Effector memory CD4-positive, alpha-beta T cell (primary cell): Measurements from ENCODE around the gene EVI5L.
A peak's percentile ranks its signal among the peaks of the same experiment; 100 is the strongest.

Source experiments
- DNase-seq, 3 donors: peaks; one replicate each; pipeline ENCODE4 v3.0.0-alpha.2; 2020
- H3K27ac ChIP-seq: 2 replicates; pipeline ENCODE4 v1.7.0; 2013; ENCODE audit warnings: mild to moderate bottlenecking, low read length, moderate library complexity; ENCODE audit not compliant: insufficient read depth, poor library complexity, severe bottlenecking
- H3K27me3 ChIP-seq: replicated peaks from 2 replicates; pipeline ENCODE4 v1.7.0; 2013; ENCODE audit warnings: mild to moderate bottlenecking, low read length; ENCODE audit not compliant: insufficient read depth, control insufficient read depth, poor library complexity, severe bottlenecking
- H3K36me3 ChIP-seq: 2 replicates; pipeline ENCODE4 v1.7.0; 2013; ENCODE audit warnings: mild to moderate bottlenecking, low read length, moderate library complexity; ENCODE audit not compliant: control insufficient read depth, insufficient read depth
- H3K4me1 ChIP-seq: 2 replicates; pipeline ENCODE4 v1.7.0; 2013; ENCODE audit warnings: low read length, mild to moderate bottlenecking; ENCODE audit not compliant: control insufficient read depth, insufficient read depth, poor library complexity, severe bottlenecking
- H3K4me3 ChIP-seq: 2 replicates; pipeline ENCODE4 v1.7.0; 2013; ENCODE audit warnings: low read length, low read depth, mild to moderate bottlenecking; ENCODE audit not compliant: insufficient read depth, poor library complexity, severe bottlenecking
- H3K9me3 ChIP-seq: 2 replicates; pipeline ENCODE4 v1.7.0; 2013; ENCODE audit warnings: mild to moderate bottlenecking, low read length, moderate library complexity; ENCODE audit not compliant: control insufficient read depth

The EVI5L gene

GRCh38 chr19:7850945-7851622 lies 21.1 kb downstream of the EVI5L start:
- Histone ChIP-seq H3K4me3 (no peak overlapping the region), H3K4me1 (peaks cover 6% of the 10 kb centered on the region), H3K9me3 (no peaks in the 10 kb centered on the region), H3K27ac (no peak overlapping the region), H3K36me3 (no peaks in the 10 kb centered on the region), H3K27me3 (no peaks in the 10 kb centered on the region)
- no peak for DNase-seq

GRCh38 chr19:7851623-7852500 lies 21.8 kb downstream of the EVI5L start:
- H3K36me3 ChIP-seq: no peaks in the 10 kb centered on the region
- H3K4me3 ChIP-seq: no peak overlapping the region
- H3K4me1 ChIP-seq: peaks cover 6% of the 10 kb centered on the region
- no peaks in the 10 kb centered on the region for H3K9me3 ChIP-seq
- no peak overlapping the region for H3K27ac ChIP-seq
- no peak for DNase-seq
- H3K27me3 ChIP-seq: no peaks in the 10 kb centered on the region

DNA sequence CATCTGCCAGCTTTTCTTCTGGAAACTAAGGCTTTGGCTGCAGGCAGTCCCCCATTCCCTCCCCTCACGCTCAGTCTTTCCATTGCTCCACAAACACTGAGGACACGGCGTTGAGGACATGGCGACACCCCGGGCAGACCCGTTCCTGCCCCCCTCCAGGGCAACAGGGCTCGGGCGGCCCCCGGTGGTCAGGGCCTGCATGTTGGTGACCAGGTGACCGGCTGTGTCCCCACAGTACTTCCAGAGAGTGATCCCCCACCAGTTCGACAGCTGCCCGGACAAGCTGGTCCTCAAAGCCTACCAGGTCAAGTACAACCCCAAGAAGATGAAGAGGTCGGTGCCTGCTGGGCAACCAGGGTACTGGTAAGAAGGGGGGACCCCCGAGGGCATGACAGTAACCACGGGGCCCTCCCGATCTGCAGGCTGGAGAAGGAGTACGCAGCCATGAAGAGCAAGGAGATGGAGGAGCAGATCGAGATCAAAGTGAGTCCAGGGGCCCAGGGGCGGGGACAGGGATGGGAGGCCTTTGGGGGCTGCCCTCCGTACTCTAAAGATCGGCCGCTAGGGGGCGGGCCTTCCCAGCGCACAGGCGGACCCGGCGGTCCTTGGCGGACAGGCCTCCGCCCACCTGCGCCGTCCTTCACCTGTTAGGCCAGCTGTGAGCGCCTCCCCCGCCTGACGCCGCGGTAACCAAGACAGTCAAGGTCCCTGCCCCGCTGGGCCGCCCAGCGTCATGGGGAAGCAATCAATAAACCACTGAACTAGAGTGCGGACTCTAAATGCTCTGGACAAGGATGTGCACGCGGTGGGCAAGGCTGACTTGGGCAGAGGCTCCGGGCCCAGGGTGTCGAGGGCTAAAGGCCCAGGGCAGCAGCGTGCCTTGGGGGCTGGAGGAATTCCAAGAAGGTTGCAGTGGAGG lies 23.1 kb downstream of the EVI5L start:
- peaks cover 6% of the 10 kb centered on the region for H3K4me1 ChIP-seq
- H3K27me3 ChIP-seq: no peaks in the 10 kb centered on the region
- no peak overlapping the region for H3K27ac ChIP-seq
- H3K4me3 ChIP-seq: no peak overlapping the region
- no peaks in the 10 kb centered on the region for H3K9me3 ChIP-seq
- DNase-seq: peak; percentile 33 to 55 (median 45)
- H3K36me3 ChIP-seq: no peaks in the 10 kb centered on the region

- Histone ChIP-seq H3K4me1 (peaks cover 6% of the 10 kb centered on the region), H3K4me3 (no peak overlapping the region), H3K9me3 (no peaks in the 10 kb centered on the region), H3K27me3 (no peaks in the 10 kb centered on the region), H3K27ac (no peak overlapping the region), H3K36me3 (no peaks in the 10 kb centered on the region)
- no peak for DNase-seq
These were observed 23.7 kb downstream of the EVI5L start for GRCh38 chr19:7853770-7854128.

- no peaks in the 10 kb centered on the region for H3K9me3 ChIP-seq
- no peak overlapping the region for H3K27ac ChIP-seq
- no peaks in the 10 kb centered on the region for H3K36me3 ChIP-seq
- no peak for DNase-seq
- peaks cover 6% of the 10 kb centered on the region for H3K4me1 ChIP-seq
- H3K4me3 ChIP-seq: no peak overlapping the region
- no peaks in the 10 kb centered on the region for H3K27me3 ChIP-seq
These were observed 25.5 kb downstream of the EVI5L start for GRCh38 chr19:7855426-7856108.

DNA sequence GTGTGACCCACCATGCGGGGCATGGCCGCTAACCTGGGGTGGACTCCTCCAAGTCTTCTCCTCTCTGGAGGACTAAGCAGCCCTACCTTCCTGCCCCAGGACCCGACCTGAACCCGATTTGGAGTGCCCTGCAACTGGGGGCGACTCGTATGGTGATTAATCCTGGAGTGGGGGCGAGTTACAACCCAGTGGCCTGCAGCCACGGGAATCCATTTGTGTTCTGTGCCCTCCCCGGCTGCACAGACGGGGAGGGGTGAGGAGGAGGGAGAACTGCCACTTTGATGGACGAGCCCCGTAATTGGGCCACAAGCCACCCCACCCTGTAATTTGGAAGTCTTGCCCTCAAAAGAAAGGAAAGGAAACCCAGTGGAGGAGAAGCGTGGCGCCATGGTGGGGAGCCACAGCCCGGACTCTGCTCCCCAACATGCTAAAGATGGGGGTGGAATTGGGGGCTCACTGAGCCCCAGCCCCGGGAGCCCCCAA lies 26.1 kb downstream of the EVI5L start:
- Histone ChIP-seq H3K27me3 (no peaks in the 10 kb centered on the region), H3K4me3 (no peak overlapping the region), H3K36me3 (no peaks in the 10 kb centered on the region), H3K4me1 (peaks cover 6% of the 10 kb centered on the region), H3K9me3 (no peaks in the 10 kb centered on the region), H3K27ac (no peak overlapping the region)
- no peak for DNase-seq

DNA sequence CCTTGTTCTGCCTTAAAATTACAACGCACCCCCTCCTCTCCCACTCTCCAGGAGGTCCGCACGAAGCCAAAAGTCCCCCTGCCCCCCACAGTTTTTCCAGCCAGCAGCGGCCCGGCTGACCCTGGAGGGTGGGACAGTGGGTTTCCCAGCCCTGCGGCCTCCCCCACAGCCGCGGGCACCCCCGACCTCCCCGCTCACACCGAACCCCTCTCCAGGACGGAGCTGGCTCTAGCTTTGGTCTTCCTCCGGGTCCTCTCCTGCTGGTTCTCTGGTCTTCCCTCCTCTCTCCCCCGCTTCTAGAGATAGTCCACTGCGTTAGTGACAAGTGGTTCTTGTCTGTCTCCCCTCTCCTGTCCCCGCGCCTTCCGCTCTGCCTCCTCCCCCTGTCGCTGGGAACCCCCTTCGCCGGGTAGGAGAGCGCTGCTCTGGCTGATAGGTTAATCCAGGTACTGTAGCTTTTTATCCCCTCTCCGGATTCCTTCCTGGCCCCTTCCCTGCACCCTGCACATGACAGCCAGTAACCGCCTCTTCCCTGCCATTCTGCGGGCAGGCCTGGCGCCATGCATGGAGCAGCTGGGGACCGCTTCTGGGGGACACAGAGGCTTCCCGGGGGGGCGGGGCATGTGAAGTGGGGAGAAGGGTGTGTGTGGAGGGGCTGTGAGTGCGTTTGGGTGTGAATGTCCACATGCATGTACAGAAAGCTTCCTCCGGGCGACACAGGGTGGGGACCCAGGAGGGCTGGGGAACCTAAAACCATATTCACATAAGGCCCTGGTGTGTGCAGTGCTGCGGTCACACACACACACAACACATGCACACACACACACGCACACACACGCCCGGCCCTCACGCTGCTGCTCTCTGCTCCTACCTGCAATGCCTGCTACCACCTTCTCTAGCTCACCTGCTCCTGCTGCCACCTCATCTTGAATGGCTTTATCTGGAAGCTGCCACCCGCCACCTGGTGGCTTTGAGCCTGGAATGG lies 27.0 kb downstream of the EVI5L start:
- H3K4me1 ChIP-seq: peaks cover 13% of the 10 kb centered on the region
- no peaks in the 10 kb centered on the region for H3K27me3 ChIP-seq
- DNase-seq: no peak
- no peak overlapping the region for H3K27ac ChIP-seq
- no peaks in the 10 kb centered on the region for H3K9me3 ChIP-seq
- H3K36me3 ChIP-seq: no peaks in the 10 kb centered on the region
- no peak overlapping the region for H3K4me3 ChIP-seq

GRCh38 chr19:7857727-7858108 lies 27.7 kb downstream of the EVI5L start:
- Histone ChIP-seq H3K4me3 (no peak overlapping the region), H3K4me1 (peaks cover 18% of the 10 kb centered on the region), H3K9me3 (no peaks in the 10 kb centered on the region), H3K27me3 (no peaks in the 10 kb centered on the region), H3K27ac (no peak overlapping the region), H3K36me3 (no peaks in the 10 kb centered on the region)
- no peak for DNase-seq
